OCI-LY1 (cell line): Measurements from ENCODE around the gene PIGW.

Source experiments
- H2AFZ ChIP-seq: fragments of 200-600 bp; sonication (generic), shearing (Covaris generic); 2 replicates; pipeline ENCODE4 v1.6.0; 2014; ENCODE audit warnings: antibody characterized with exemption, mild to moderate bottlenecking, low read length
- H3F3A ChIP-seq: fragments of 200-600 bp; sonication (generic), shearing (Covaris generic); 2 replicates; pipeline ENCODE4 v1.6.0; 2014; ENCODE audit warnings: mild to moderate bottlenecking, antibody characterized with exemption, low read length, moderate library complexity; ENCODE audit not compliant: insufficient read depth
- H3K27ac ChIP-seq: fragments of 200-600 bp; sonication (generic); 2 replicates; pipeline ENCODE4 v1.5.1; 2014; ENCODE audit warnings: low read length, mixed run types, mild to moderate bottlenecking, low read depth; ENCODE audit not compliant: poor library complexity, severe bottlenecking
- H3K27me3 ChIP-seq: fragments of 200-600 bp; sonication (generic); 2 replicates; pipeline ENCODE4 v1.6.0; 2014; ENCODE audit warnings: antibody characterized with exemption, mild to moderate bottlenecking, low read length, moderate library complexity; ENCODE audit not compliant: insufficient read depth
- H3K36me3 ChIP-seq: fragments of 200-600 bp; sonication (generic); 2 replicates; pipeline ENCODE4 v1.6.1; 2014; ENCODE audit warnings: mild to moderate bottlenecking, antibody characterized with exemption, low read length, moderate library complexity, mixed read lengths; ENCODE audit not compliant: insufficient read depth
- H3K4me1 ChIP-seq: fragments of 200-600 bp; sonication (generic); 2 replicates; pipeline ENCODE4 v1.5.1; 2014; ENCODE audit warnings: mild to moderate bottlenecking, low read length, moderate library complexity; ENCODE audit not compliant: insufficient read depth, severe bottlenecking
- H3K4me2 ChIP-seq: fragments of 200-600 bp; sonication (generic), shearing (Covaris generic); 2 replicates; pipeline ENCODE4 v1.6.1; 2014; ENCODE audit warnings: low read length
- H3K4me3 ChIP-seq: fragments of 200-600 bp; sonication (generic); 2 replicates; pipeline ENCODE4 v1.5.1; 2014; ENCODE audit warnings: low read length, low read depth, mild to moderate bottlenecking, mixed read lengths; ENCODE audit not compliant: poor library complexity, severe bottlenecking
- H3K79me2 ChIP-seq: fragments of 200-600 bp; shearing (Covaris generic); 2 replicates; pipeline ENCODE4 v1.6.1; 2016; ENCODE audit warnings: mixed run types, low read length, mixed read lengths; ENCODE audit not compliant: insufficient read depth
- H3K9ac ChIP-seq: fragments of 200-600 bp; sonication (generic), shearing (Covaris generic); 2 replicates; pipeline ENCODE4 v1.6.1; 2014; ENCODE audit warnings: mild to moderate bottlenecking, low read length, mixed read lengths
- H3K9me2 ChIP-seq: fragments of 200-600 bp; sonication (generic), shearing (Covaris generic); 2 replicates; pipeline ENCODE4 v1.6.1; 2014; ENCODE audit warnings: low read depth, mild to moderate bottlenecking, low read length, mixed read lengths
- H3K9me3 ChIP-seq: fragments of 200-600 bp; shearing (Covaris generic); 2 replicates; pipeline ENCODE4 v1.6.1; 2014; ENCODE audit warnings: low read length, mixed read lengths
- H4K20me1 ChIP-seq: fragments of 200-600 bp; sonication (generic), shearing (Covaris generic); 2 replicates; pipeline ENCODE4 v1.6.0; 2016; ENCODE audit warnings: mild to moderate bottlenecking, low read length; ENCODE audit not compliant: insufficient read depth
- CTCF ChIP-seq: fragments of 200-600 bp; sonication (generic), shearing (Covaris generic); IDR thresholded peaks from 2 replicates; pipeline ENCODE4 v1.5.1; 2017; ENCODE audit warnings: mild to moderate bottlenecking, antibody characterized with exemption, low read length, moderate library complexity, mixed read lengths
- EZH2 ChIP-seq: fragments of 200-600 bp; sonication (generic), shearing (Covaris generic); IDR thresholded peaks from 2 replicates; pipeline ENCODE4 v1.8.0; 2017; ENCODE audit warnings: borderline replicate concordance, mixed run types, mild to moderate bottlenecking, antibody characterized with exemption, low read length, moderate library complexity, mixed read lengths

PIGW gene

GRCh38 chr17:36540696-36541095, 5.9 kb downstream of the PIGW start:
- Histone ChIP-seq H3K9me3 (no peaks in the 10 kb centered on the region), H3K4me1 (peaks cover 15% of the 10 kb centered on the region), H3K4me2 (no peak overlapping the region), H3K79me2 (peaks cover 20% of the 10 kb centered on the region), H3K4me3 (no peak overlapping the region), H3K36me3 (peaks cover 33% of the 10 kb centered on the region), H4K20me1 (no peaks in the 10 kb centered on the region), H3F3A (no peaks in the 10 kb centered on the region), H3K27ac (no peak overlapping the region), H3K9me2 (no peaks in the 10 kb centered on the region), H3K9ac (no peak overlapping the region), H2AFZ (no peak overlapping the region), H3K27me3 (no peaks in the 10 kb centered on the region)
- no peak for TF ChIP-seq EZH2
- TF ChIP-seq CTCF, result no peak

- no peaks in the 10 kb centered on the region for H3K9me2 ChIP-seq
- H3K27ac ChIP-seq, result no peak overlapping the region
- peaks cover 33% of the 10 kb centered on the region for H3K79me2 ChIP-seq
- no peaks in the 10 kb centered on the region for H3K27me3 ChIP-seq
- no peaks in the 10 kb centered on the region for H3K9me3 ChIP-seq
- no peak overlapping the region for H3K4me3 ChIP-seq
- H3F3A ChIP-seq, result peaks cover 5% of the 10 kb centered on the region; the same call in 1 of the 2 replicates
- H3K9ac ChIP-seq, result no peak overlapping the region
- peaks cover 31% of the 10 kb centered on the region for H3K36me3 ChIP-seq
- TF ChIP-seq EZH2 (no peak), CTCF (no peak)
- no peak overlapping the region for H2AFZ ChIP-seq
- peaks cover 18% of the 10 kb centered on the region for H3K4me1 ChIP-seq
- H4K20me1 ChIP-seq, result peaks cover 3% of the 10 kb centered on the region; the same call in 1 of the 2 replicates
- no peak overlapping the region for H3K4me2 ChIP-seq
These were observed 8.0 kb downstream of the PIGW start for GRCh38 chr17:36542755-36543154.

- H3K9me3 ChIP-seq, result no peaks in the 10 kb centered on the region
- H3K4me2 ChIP-seq, result peak overlapping the region; percentile 86
- H3F3A ChIP-seq, result peaks cover 5% of the 10 kb centered on the region; the same call in 1 of the 2 replicates
- H3K9ac ChIP-seq, result peak overlapping the region; percentile 98
- H3K27me3 ChIP-seq, result no peaks in the 10 kb centered on the region
- no peaks in the 10 kb centered on the region for H3K9me2 ChIP-seq
- peaks cover 45% of the 10 kb centered on the region for H3K79me2 ChIP-seq
- peaks cover 3% of the 10 kb centered on the region; the same call in 1 of the 2 replicates for H4K20me1 ChIP-seq
- peak overlapping the region; percentile 83 for H3K27ac ChIP-seq
- H3K36me3 ChIP-seq, result peaks cover 18% of the 10 kb centered on the region; the same call in 1 of the 2 replicates
- H2AFZ ChIP-seq, result no peak overlapping the region
- H3K4me1 ChIP-seq, result peaks cover 30% of the 10 kb centered on the region
- peak overlapping the region; percentile 83 for H3K4me3 ChIP-seq
- TF ChIP-seq CTCF (peak; percentile 23; the same call in 1 of the 2 replicates), EZH2 (no peak)
These were observed 9.2 kb downstream of the PIGW start for GRCh38 chr17:36544044-36544306.
